ENCODE measurements around the gene DOCK6. TPM values are rescaled to one million over a fixed set of nuclear protein-coding genes. Genes with fewer than 3 reads are reported as not detected.

The DOCK6 gene
- total and polyA plus RNA-seq, 7 donors, result 8.8 to 40.5 (median 20.2) TPM

- no peaks in the 10 kb centered on the region for H3K4me1 ChIP-seq
- WGBS, 2 donors, result 89 to 96% methylated on average over 4 of the region's 4 CpGs
- TF ChIP-seq CTCF (IDR thresholded peaks at IDR 0.05) (no peak), EP300 (IDR thresholded peaks at IDR 0.05) (no peak), POLR2A (IDR thresholded peaks at IDR 0.05) (no peak), POLR2AphosphoS5 (IDR thresholded peaks at IDR 0.05) (no peak)
- no peak overlapping the region for H3K27ac ChIP-seq
- H3K36me3 ChIP-seq, result peaks cover 0 to 50% (median 7%) of the 10 kb centered on the region in 4 donors
- no peak overlapping the region for H3K4me3 ChIP-seq
- H3K9me3 ChIP-seq, result no peaks in the 10 kb centered on the region
- no peaks in the 10 kb centered on the region for H3K27me3 ChIP-seq
- intact Hi-C loops (cut with DNase I), result no loop called here
- no peak for DNase-seq
Observed at GRCh38 chr19:11232555-11232954, 29.8 kb downstream of the DOCK6 start.

GRCh38 chr19:11230621-11231386 is 31.5 kb downstream of the DOCK6 start:
- Histone ChIP-seq H3K9me3 (no peaks in the 10 kb centered on the region), H3K27ac (no peak overlapping the region), H3K36me3 (peaks cover 0 to 43% (median 8%) of the 10 kb centered on the region in 4 donors), H3K4me3 (no peak overlapping the region), H3K4me1 (no peaks in the 10 kb centered on the region), H3K27me3 (no peaks in the 10 kb centered on the region)
- 89 to 95% methylated on average over 7 of the region's 7 CpGs for WGBS, 2 donors
- intact Hi-C loops (cut with DNase I), result no loop called here
- no peak for DNase-seq
- TF ChIP-seq POLR2AphosphoS5 (IDR thresholded peaks at IDR 0.05) (no peak), CTCF (IDR thresholded peaks at IDR 0.05) (no peak), POLR2A (IDR thresholded peaks at IDR 0.05) (no peak), EP300 (IDR thresholded peaks at IDR 0.05) (no peak)

- no peak for TF ChIP-seq POLR2A (IDR thresholded peaks at IDR 0.05)
- no peak for TF ChIP-seq CTCF (IDR thresholded peaks at IDR 0.05)
- no peak overlapping the region for H3K27ac ChIP-seq
- H3K9me3 ChIP-seq, result no peaks in the 10 kb centered on the region
- WGBS, 2 donors, result 92 to 96% methylated on average over 14 of the region's 14 CpGs
- no peaks in the 10 kb centered on the region for H3K27me3 ChIP-seq
- H3K36me3 ChIP-seq, result peaks cover 2 to 45% (median 4%) of the 10 kb centered on the region in 4 donors
- H3K4me1 ChIP-seq, result no peaks in the 10 kb centered on the region
- intact Hi-C loops (cut with DNase I), result no loop called here
- no peak overlapping the region for H3K4me3 ChIP-seq
- no peak for DNase-seq
Observed at GRCh38 chr19:11227195-11227886, 35.0 kb downstream of the DOCK6 start.

GRCh38 chr19:11226716-11227166 is 35.6 kb downstream of the DOCK6 start:
- Histone ChIP-seq H3K4me1 (no peaks in the 10 kb centered on the region), H3K27ac (no peak overlapping the region), H3K9me3 (peaks cover 0 to under 1% (median 0%) of the 10 kb centered on the region in 4 donors), H3K4me3 (no peak overlapping the region), H3K27me3 (no peaks in the 10 kb centered on the region), H3K36me3 (peaks cover 5 to 45% (median 8%) of the 10 kb centered on the region in 4 donors)
- no peak for DNase-seq
- TF ChIP-seq POLR2AphosphoS5 (IDR thresholded peaks at IDR 0.05), result no peak
- TF ChIP-seq EP300 (IDR thresholded peaks at IDR 0.05), result no peak
- TF ChIP-seq CTCF (IDR thresholded peaks at IDR 0.05), result no peak
- no peak for TF ChIP-seq POLR2A (IDR thresholded peaks at IDR 0.05)
- intact Hi-C loops (cut with DNase I), result no loop called here
- WGBS, 2 donors, result 57 to 93% methylated on average over 1 of the region's 1 CpG

All from sigmoid colon (tissue), 7 donors.